Activated naive CD4-positive, alpha-beta T cell treated with anti-CD3 and anti-CD28 coated beads, Interleukin-2, amount 10 ng/mL, durations not matched to agents 5 hours and 36 hours (primary cell): ENCODE measurements around the gene TXNDC17. TPM values are rescaled to one million over a fixed set of nuclear protein-coding genes. Genes with fewer than 3 reads are reported as not detected.

Experiments
- microRNA-seq: library from miRNA; unstranded; fragments of <30 nt; microRNA quantifications from one replicate; pipeline ENCODE4 v1.2.0, GENCODE V29; 2022; ENCODE audit warnings: borderline microRNAs expressed, borderline replicate concordance
- total RNA-seq, 2 experiments: library from RNA; stranded (reverse); gene quantifications; one replicate each; pipeline ENCODE4 v1.2.3, GENCODE V29; 2021

TXNDC17 gene
- total RNA-seq = 10 to 100 TPM; 56.1 to 61.3 TPM

GRCh38 chr17:6640536-6641246, at the start of gene TXNDC17, which contains the start of gene KIAA0753:
Gene TXNDC17 (plus strand): TSS chr17:6641060. CDS start chr17:6641083, 23 bp downstream.
Gene KIAA0753 (minus strand): TSS chr17:6640711. CDS start chr17:6635103, 5,608 bp downstream.

DNA sequence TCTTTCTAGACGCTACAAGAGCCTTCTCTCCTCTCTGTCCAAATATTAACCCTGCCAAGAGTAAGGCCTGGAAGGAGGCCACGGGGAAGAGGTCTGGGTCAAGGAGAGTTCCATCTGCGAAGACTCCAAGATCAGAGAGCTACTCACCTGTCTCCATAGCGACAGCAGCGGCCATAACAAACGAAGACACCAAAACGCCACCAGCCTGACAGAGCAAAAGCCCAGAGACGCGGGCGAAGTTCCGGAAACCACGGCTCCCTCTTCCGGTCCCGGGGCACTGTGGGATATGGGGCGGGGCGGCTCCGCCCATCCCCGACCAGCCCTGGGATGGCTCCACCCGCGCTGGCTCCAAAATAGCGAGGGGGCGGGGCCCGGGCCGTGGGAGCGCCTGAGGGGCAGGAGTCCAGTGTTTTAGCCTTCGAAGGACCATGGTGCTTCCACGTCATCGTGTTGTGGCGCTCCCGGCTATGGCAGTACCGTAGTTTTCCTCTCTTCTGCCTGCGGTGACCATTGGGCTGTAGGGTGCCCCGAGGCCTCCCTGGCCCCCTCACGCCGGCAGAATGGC, 10.6 kb downstream of the TXNDC17 start, which contains the start of the genes C17orf100 and MED31:
Gene C17orf100 (plus strand): TSS at position 409 of the 565 bp plus-strand sequence. CDS start 152 bp downstream, at position 561.
Gene MED31 (minus strand): TSS at position 252 of the 565 bp plus-strand sequence. CDS start 77 bp downstream, at position 175.

Small RNA genes within 50 kb of the gene (microRNA-seq; reads per million reads assigned to microRNA genes)
- not detected for gene MIR4520-1
- not detected for gene MIR4520-2

Other genes starting within 250 kb of the TXNDC17 start
- not detected for gene AIPL1, start 205.9 kb upstream of the TXNDC17 start, total RNA-seq
- gene PIMREG, start 196.6 kb upstream of the TXNDC17 start, total RNA-seq = 10 to 100 TPM; 21.8 to 24.1 TPM
- gene PITPNM3, start 84.5 kb upstream of the TXNDC17 start, total RNA-seq = under 1 TPM; 0.55 to 0.60 TPM
- gene KIAA0753, start 349 bp upstream of the TXNDC17 start, total RNA-seq = 10 to 100 TPM; 12.9 to 16.4 TPM
- gene MED31, start 10.5 kb downstream of the TXNDC17 start, total RNA-seq = 10 to 100 TPM; 20.5 to 25.5 TPM
- 1 to 10 TPM; 3.3 to 4.3 TPM for gene C17orf100, start 10.7 kb downstream of the TXNDC17 start, total RNA-seq
- not detected for gene SLC13A5, start 72.3 kb downstream of the TXNDC17 start, total RNA-seq
- gene XAF1, start 115.0 kb downstream of the TXNDC17 start, total RNA-seq = 100 to 1,000 TPM; 156 to 163 TPM
- under 1 TPM; 0.65 to 0.81 TPM for gene FBXO39, start 135.2 kb downstream of the TXNDC17 start, total RNA-seq
- not detected for gene TEKT1, start 190.7 kb downstream of the TXNDC17 start, total RNA-seq